RWPE1 (cell line): ENCODE results near the gene MBOAT1.

Experiments used
- CTCF ChIA-PET: fragments of 350-600 bp; sonication (Branson Sonifier 250); formaldehyde crosslinking; extraction: SDS; loops from one replicate; lab custom pipeline; 2021; lab: Yijun Ruan, JAX
- POLR2A ChIA-PET: fragments of 400-600 bp; formaldehyde crosslinking; extraction: SDS; loops from one replicate; lab custom pipeline; 2020; ENCODE audit warnings: antibody characterized with exemption; ENCODE audit not compliant: low non-redundant PET; lab: Yijun Ruan, JAX
- DNase-seq: peaks from one replicate; pipeline ENCODE4 v3.0.0; 2012; ENCODE audit warnings: low spot score
- H3K27ac ChIP-seq: fragments of 450-650 bp; 2 replicates; pipeline ENCODE4 v1.5.1; 2017
- CTCF ChIP-seq: fragments of 450-650 bp; conservative IDR thresholded peaks from 2 replicates; pipeline ENCODE4 v1.5.1; 2017; ENCODE audit warnings: low read depth, mild to moderate bottlenecking

The MBOAT1 gene

GRCh38 chr6:20200761-20201630 is 11.3 kb downstream of the MBOAT1 start:
- TF ChIP-seq CTCF, result no peak
- POLR2A ChIA-PET, result no interaction called here
- H3K27ac ChIP-seq, result peak overlapping the region; percentile 38; the same call in 1 of the 2 replicates
- DNase-seq, result no peak
- CTCF ChIA-PET, result interaction anchor here (0.6 kb wide), 3 partner anchors 114 to 1166 kb away, joined by 3 to 5 read pairs (median 3); no protein-coding TSS in a partner anchor

- no peak overlapping the region for H3K27ac ChIP-seq
- no peak for TF ChIP-seq CTCF
- ChIA-PET POLR2A (no interaction called here), CTCF (no interaction called here)
- no peak for DNase-seq
Observed at GRCh38 chr6:20198775-20199174, 13.5 kb downstream of the MBOAT1 start.

- no peak overlapping the region for H3K27ac ChIP-seq
- no peak for DNase-seq
- ChIA-PET CTCF (no interaction called here), POLR2A (no interaction called here)
- TF ChIP-seq CTCF, result no peak
Observed at GRCh38 chr6:20198156-20198774, 14.0 kb downstream of the MBOAT1 start.

GRCh38 chr6:20197251-20197650 is 15.0 kb downstream of the MBOAT1 start:
- TF ChIP-seq CTCF, result no peak
- ChIA-PET POLR2A (no interaction called here), CTCF (no interaction called here)
- no peak overlapping the region for H3K27ac ChIP-seq
- DNase-seq, result no peak

- H3K27ac ChIP-seq, result no peak overlapping the region
- no peak for TF ChIP-seq CTCF
- ChIA-PET CTCF (interaction anchor here (0.6 kb wide), 1 partner anchor 157 kb away, joined by 3 read pairs; no protein-coding TSS in a partner anchor), POLR2A (no interaction called here)
- DNase-seq, result no peak
Observed at GRCh38 chr6:20192625-20193024, 19.6 kb downstream of the MBOAT1 start.

- no peak for DNase-seq
- ChIA-PET POLR2A (no interaction called here), CTCF (interaction anchor here (0.6 kb wide), 1 partner anchor 158 kb away, joined by 3 read pairs; no protein-coding TSS in a partner anchor)
- no peak for TF ChIP-seq CTCF
- H3K27ac ChIP-seq, result no peak overlapping the region
Observed at GRCh38 chr6:20191992-20192391, 20.3 kb downstream of the MBOAT1 start.
